Stimulated activated CD4-positive, alpha-beta T cell treated with anti-CD3 and anti-CD28 coated beads, TNF-alpha, amount 100 ng/mL, for 48 hours (primary cell): ENCODE results near the gene GLYATL1B.
"Not testable (repeated sequence)": the region's sequence is repeated elsewhere in the genome, so short reads cannot be mapped to it uniquely, and the experiment has no call there.

Experiments used
- DNase-seq, 3 donors: peaks; one replicate each; pipeline ENCODE4 v3.0.0-alpha.2; 2020; ENCODE audit warnings: low read depth in 3 of 3

The GLYATL1B gene, protein sequence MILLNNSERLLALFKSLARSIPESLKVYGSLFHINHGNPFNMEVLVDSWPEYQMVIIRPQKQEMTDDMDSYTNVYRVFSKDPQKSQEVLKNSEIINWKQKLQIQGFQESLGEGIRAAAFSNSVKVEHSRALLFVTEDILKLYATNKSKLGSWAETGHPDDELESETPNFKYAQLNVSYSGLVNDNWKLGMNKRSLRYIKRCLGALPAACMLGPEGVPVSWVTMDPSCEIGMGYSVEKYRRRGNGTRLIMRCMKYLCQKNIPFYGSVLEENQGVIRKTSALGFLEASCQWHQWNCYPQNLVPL

DNA sequence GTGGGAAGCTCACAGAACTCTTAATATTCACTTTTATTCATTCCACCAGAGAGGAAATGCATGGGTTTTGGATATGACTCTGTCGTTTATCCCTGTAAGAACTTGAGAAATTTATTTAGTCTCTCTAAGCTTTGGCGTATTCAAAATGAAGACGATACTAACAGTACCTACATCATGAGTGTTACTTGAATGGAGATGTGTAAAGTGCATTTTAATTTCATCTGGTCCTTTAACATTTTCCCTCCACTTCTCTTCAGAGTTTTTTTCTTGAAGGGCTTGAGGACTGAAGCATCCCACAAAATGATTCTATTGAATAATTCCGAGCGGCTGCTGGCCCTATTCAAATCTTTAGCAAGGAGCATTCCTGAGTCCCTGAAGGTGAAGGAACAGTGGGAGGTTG lies at the start of gene GLYATL1B:
Gene GLYATL1B, plus strand, starts transcription at position 301 of the 400 bp plus-strand sequence. Its CDS starts 0 bp downstream, at position 301.
- not testable (repeated sequence) for DNase-seq

GRCh38 chr11:59036542-59036941 lies 49.6 kb upstream of the GLYATL1B start:
- not testable (repeated sequence) for DNase-seq

DNA sequence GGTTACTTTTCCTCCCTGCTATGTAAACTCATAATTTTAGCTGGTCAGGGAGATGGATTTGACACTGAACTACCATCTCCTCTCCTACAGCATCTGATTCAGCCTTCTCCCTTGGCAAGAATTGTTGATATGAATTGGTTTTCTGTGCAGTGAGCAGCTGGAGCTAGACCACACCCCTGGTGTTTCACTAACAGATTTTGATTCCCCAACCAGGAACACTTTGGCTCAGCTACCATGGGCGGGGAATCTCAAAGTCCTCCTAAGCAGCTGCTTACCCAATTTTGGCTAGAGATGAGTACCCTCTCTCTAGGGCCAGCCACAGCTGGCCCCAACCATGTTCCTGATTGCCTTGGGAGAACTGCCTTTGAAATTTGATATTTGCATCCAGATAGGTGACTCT lies 48.7 kb upstream of the GLYATL1B start:
- DNase-seq = not testable (repeated sequence)

DNA sequence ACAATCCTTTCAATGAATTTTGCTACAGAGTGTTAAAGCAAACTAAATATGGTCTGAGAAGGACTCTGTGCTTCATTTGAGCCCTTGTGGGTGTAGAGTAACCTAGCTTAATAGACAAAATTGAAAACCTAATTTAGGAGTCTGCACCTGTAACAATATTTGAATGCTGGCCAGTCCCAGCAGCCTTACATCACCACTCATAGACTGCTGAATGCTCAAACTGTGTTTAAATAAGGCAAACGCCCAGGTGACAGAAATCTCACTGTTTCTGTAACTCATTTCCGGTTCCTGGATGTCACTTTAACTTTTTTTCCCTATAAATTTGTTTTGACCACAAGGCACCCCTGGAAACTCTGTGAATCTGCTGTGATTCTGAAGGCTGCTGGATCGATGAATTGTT lies 45.5 kb upstream of the GLYATL1B start:
- DNase-seq = no peak

- DNase-seq = not testable (repeated sequence)
Observed at GRCh38 chr11:59051383-59051782, 34.7 kb upstream of the GLYATL1B start.

GRCh38 chr11:59052355-59052754 lies 33.8 kb upstream of the GLYATL1B start:
- not testable (repeated sequence) for DNase-seq

GRCh38 chr11:59053387-59053786 lies 32.7 kb upstream of the GLYATL1B start:
- DNase-seq = peak; percentile 55 to 74 (median 69)

DNA sequence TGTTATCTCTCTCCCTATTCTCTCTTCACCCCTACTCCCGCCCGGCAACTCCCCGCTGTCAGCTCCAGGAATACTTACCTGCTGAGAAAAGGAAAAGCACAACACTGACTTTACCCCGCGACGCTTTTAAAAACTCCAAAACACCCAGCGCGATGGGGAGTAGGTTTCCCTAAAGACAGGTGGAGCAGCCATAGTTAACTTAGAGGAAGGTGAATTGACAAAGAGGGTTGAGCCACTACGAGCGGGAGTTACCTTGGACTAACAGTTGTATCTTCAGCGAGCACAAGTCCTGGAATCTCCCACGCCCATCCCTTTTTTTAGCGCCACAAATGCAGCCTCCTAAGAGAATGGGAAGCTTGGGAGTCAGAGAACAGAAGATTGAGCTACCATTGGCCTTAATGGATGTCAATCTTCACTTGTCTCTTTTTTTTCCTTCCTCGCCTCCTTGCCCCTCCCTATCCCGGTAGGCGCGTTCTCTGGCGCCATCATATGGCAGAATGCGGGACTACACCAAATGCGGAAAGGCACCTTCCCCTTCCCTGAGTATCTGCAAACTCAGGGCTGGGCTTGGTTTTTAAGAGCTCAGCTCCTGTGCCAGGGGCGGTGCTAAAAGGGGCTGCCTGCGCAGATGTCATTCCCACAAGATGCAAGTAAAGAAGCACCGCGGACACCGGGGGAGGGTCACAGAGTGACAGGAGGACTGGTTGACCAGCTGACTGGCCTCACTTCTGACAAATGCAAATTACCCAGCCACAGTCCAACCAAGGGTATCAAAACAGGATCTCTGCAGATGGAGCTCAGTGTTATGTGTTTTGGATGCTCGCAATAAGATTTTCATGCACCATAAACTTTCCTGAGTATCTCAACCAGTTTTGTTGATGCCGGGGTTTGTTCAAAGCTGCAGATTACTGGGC lies 27.7 kb upstream of the GLYATL1B start:
- DNase-seq = peak; percentile 69 to 83 (median 80)

- not testable (repeated sequence) for DNase-seq
Observed at GRCh38 chr11:59060096-59060495, 26.0 kb upstream of the GLYATL1B start.

- DNase-seq = no peak
Observed at GRCh38 chr11:59062602-59063529, 23.2 kb upstream of the GLYATL1B start.

DNA sequence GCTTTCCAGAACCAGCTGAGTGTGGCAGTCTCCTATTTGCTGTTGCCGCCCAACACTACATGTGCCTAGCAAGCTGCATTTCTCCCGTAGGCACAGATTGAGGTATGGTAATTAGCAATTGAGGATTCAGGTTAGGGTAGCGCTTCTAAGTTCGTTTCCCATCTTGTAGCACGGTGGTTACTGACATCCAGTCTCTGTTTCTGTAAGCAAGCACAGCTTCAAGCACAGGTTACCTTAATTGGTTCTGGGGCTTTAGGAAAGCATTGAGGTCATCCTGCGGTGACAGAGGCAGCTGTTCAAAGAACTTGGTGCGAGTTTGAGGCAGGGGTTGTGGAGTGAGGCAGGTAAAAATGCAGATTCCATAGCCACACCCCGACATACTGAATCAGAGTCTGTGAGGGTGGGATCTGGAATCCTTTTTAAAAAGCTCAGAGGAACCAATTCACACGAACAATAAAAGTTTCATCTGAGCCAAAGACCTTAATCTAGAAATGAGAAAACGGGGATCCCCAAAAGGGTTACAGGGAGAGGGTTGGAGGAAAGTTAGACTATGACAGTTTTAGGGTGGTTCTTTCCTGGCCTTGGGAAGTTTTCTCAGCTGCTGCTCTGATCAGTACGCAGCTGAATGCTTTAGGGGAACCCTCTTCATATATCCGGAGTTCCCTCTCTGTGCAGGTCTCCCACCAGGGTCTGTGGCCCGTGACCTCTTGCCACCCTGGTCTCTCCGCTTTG lies 21.9 kb upstream of the GLYATL1B start:
- not testable (repeated sequence) for DNase-seq

DNA sequence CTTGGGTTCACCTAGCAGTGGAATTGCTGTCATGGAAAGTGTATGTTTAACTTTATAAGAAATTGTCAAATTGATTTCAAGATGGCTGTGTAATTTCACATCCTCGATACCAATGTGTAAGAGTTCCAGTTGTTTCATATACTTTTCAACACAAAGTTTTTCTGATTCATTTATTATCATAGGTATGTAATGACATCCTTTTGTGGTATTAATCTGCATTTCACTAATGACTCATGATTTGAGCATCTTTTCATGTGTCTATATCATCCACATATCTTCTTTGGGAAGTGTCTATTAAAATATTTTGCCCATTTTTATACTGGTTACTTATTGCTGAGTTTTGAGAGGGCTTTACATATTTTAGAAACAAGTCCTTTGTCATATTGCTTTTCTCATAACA lies 17.0 kb upstream of the GLYATL1B start:
- no peak for DNase-seq

DNA sequence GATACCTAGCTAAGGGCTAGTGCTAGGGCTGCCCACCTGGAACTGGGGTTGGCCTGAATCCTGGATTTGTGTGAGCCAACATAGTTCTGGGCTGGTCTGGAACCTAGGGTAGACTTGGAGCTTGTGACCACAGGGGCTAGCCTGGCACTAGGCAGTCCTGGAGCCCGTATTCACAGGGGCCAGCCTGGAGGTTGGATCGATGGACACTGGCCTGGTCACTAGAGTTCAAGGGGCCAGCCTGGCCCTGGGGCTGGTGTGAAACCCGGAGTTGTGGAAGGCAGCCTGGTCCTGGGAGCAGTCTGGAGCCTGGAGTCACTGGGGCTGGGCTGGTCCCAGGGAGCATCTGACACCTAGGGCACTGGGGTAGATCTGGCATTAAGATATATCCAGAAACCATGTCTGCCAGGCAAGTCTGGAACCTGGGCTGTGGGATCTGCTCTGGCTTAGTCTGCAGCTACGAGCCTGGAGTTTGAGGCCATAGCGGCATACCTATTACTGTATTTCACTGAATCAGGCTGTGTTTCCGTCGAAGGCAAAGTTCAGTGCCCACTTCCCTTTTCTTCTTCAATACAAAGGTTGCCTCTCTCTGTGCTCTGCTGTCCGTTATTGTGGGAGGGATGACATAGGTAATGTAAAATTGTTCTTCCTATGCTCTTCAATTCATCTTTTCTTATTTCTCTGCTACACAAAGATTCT lies 9.1 kb upstream of the GLYATL1B start:
- no peak for DNase-seq

DNA sequence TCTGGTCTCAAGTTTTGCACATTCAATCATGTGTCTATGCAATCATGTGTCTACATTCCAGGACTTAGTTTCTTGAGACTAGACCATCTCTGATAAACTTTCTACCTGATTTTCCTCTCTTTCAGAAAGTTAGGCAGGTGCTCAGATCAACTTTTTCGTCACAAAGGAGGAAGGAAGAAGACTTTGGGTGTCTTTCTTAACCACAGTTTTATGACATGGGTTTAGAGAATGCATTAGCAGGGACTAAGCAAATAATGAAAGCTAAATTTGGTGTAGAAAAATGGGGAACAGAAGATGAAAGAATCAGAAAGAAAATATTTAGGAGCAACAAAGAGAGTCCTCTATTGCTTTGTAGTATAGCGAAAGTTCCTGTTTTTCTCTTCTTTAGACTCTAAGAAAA lies 7.7 kb upstream of the GLYATL1B start:
- no peak for DNase-seq

DNA sequence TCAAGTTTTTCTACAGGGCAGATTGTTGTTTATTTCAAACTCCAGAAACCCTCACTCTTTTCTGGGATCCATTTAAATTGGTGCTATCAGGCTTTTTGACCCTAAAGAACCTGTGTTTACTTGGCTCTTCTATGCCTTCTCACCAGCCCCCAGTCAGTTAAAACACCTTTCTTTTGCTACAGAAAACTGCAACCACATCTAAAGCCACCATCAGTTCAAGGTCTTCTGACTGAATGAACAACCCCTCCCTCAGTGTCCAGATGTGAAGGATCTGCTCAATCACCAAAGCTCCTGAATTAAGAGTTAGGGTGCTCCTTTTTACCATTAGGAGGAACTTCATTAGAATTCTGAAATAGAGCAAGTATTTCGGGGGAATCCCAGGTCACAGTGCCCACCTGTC lies 7.0 kb upstream of the GLYATL1B start:
- DNase-seq = no peak

GRCh38 chr11:59080421-59080820 lies 5.7 kb upstream of the GLYATL1B start:
- not testable (repeated sequence) for DNase-seq

DNA sequence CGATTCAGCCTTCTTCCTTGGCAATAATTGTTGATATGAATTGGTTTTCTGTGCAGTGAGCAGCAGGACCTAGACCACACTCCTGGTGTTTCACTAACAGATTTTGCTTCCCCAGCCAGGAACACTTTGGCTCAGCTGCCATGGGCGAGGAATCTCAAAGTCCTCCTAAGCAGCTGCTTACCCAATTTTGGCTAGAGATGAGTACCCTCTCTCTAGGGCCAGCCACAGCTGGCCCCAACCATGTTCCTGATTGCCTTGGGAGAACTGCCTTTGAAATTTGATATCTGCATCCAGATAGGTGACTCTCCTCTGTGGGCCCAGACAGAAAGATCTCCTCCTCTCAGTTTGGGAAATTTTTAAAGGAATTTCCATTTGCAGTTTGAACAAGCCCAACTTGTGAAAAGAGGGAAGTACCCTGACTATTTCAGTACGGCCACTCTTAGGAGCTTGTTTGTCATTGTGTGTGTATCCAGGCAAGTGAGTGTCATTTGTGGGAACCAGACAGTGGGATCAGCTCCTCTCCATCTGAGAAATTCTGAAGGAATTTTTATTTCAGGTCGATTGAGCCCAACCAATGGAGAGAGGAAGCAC lies 4.6 kb upstream of the GLYATL1B start:
- DNase-seq = not testable (repeated sequence)

DNA sequence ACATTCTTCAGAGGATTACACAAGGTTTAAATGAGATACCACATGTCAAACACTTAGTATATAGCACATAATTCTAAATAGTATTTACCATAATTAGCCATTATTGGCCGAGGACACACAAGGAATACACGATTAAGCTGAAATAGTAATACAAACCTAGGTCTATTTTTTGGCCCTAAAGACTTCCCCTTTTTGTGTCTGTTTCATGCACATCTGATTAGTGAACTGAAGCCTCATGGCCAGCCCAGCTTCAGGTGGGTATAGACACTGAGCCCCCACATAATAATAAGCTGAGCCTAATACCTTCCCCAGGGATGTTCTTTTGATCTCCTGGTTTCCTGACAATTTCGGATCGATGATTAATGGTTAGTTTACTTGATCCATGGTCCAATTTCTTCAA lies 2.1 kb downstream of the GLYATL1B start:
- no peak for DNase-seq

DNA sequence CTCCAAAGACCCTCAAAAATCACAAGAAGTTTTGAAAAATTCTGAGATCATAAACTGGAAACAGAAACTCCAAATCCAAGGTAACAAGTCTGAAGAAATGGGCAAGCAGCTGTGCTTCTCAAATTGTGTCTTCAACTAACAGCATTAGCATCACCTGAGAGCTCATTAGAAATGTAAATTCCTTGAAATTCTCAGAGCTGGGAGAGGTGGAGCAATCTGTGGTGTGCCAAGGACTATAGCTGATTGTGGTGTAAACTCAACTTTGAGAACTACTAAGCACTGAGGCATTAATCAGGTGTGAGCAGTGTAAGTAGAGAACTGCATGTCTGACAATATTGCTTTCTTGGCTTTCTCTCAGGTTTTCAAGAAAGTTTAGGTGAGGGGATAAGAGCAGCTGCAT lies 7.5 kb downstream of the GLYATL1B start:
- not testable (repeated sequence) for DNase-seq

DNA sequence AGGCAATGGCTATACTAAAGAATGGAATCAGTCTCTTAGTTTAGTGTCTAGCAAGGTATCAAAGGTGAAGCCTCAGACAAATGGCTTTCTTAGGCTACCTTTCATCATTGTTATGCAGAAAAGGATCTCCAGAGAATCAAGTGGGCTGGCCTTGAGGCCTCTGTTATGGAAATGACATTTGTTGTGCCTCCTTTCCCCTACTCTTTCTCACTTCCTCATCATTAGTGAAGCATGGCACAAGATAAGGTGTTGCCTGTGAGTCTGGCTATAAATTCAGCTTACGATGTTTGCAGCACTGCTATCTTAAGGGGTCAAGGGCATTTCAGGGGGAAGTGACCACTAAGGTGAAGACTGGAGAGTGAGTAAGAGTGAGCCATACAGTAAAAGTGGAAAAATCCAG lies 9.1 kb downstream of the GLYATL1B start:
- not testable (repeated sequence) for DNase-seq
